DMS 273 (cell line): ENCODE data around the gene MED25.

Source experiments
- DNase-seq: peaks from one replicate; lab custom pipeline; 2025; ENCODE audit not compliant: unreplicated experiment; lab: John Stamatoyannopoulos, UW

MED25 gene

DNA sequence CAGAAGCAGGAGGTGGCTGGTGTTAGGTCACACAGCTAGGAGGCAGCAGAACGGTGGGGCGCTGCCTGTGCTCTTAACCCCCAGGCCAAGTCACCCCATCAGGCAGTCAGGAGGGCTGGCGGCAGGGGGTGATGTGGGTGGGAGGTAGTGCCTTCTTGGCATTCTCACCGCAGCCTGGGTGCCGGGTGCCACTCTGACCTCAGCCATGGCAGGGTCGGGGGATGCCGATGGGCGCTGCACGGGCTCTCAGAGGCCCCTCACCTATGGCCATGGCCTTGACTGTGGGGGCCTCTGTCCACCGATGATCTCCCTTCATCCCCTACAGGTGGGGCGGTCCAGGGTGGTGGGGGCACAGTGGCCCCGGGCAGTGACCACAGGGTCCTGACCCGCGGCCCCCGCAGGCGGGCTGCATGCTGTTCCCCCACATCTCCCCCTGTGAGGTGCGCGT lies 38.5 kb downstream of the MED25 start:
- DNase-seq = peak; percentile 35

DNA sequence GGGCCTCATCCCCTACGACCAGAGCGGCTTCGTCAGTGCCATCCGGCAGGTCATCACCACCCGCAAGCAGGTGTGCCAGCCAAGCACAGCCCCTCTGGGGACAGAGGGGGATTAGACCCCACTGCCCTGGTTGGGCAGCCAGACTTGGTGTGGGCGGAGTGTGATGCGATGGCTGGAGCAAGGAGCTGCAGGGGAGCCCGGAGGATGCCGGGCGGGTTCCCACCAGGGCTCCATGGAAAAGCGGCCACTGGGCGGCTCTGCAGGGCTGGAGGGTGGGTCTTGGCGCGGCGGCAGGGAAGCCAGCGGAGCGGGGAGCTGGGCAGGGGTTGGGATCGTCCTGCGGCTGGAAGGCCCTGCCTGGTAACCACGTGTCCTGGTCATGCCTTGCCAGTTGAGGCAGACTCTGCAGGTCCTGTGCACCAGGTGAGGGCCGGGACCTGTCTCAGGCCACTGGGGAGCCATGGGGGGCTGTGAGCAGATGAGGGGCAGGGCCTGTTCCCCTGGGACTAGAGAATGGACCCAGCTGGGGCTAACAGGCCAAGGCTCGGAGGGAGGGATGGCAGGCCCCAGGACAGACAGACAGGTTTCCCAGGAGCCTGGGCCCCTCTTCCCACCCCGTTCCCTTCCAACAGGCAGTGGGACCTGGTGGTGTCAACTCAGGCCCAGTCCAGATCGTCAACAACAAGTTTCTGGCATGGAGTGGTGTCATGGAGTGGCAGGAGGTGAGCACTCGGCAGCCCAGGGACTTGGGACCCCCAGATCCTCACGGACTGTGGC lies 39.2 kb downstream of the MED25 start:
- DNase-seq = peak; percentile 40

DNA sequence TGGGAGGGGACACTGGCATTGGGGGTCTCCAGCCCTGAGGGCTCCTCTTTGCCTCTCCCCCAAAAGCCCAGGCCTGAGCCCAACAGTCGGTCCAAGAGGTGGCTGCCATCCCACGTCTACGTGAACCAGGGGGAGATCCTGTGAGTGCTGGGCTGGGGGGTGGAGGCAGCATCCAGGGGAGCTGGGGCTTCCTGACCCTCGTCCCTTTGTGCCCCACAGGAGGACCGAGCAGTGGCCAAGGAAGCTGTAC lies 39.7 kb downstream of the MED25 start:
- no peak for DNase-seq

DNA sequence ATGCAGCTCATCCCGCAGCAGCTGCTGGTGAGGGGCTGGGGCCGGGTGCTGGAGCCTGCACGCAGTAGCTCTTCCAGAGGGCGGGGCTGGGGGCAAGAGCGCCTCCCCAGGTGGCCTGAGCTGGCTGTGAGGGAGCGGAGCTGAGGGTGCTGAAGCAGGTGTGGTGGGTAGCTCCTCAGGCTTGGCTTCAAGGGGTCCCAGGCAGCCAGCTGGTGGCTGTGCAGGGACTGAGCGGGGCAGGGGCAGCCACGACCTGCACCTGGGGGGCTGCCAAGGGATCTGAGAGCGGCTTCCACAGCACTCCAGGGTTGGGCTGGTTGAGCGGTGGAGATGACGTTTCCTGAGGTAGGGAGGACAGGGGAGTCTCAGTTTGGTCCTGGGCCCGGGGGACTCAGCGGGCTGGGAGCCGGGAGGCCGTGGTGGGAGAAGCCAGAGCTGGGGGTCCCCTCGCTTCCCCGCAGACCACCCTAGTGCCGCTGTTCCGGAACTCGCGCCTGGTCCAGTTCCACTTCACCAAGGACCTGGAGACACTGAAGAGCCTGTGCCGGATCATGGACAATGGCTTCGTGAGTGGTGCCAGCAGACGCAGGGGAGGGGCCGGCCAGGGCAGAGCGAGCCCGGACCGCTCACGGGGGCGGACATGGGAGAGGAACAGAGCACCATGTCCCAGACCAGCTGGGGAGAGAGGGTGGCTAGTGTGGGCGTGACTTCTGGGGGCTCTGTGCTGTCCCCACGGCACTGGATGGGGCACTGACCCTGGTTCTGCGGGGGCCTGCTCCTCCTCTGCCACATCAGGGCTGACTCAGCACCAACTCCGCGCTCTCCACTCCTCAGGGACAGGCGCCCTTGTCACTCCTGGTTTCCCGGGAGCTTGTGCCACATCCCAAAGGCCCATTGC lies 40.2 kb downstream of the MED25 start:
- DNase-seq = peak; percentile 55

DNA sequence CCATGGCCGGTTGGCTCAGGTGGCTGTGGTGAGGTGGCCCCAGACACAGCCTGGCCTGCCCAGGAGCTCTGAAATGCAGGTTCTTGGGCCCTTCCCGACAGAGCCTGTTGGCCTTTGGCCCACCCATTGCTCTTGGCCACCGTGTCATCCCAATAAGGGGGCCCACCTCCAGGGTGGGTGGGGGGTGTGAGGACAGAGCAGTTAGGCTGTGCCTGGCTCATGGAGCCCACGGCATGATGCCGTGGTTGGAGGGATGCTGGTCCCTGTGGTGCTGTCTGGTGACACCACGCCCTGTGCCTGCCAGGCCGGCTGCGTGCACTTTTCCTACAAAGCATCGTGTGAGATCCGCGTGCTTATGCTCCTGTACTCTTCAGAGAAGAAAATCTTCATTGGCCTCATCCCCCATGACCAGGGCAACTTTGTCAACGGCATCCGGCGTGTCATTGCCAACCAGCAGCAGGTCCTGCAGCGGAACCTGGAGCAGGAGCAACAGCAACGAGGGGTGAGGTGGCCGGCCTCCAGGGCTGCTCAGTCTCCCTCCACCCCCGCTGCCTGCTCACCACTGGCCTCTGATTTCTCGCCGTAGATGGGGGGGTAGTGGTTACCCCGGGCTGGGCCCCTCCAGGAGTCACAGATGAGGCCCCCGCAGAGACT lies 41.7 kb downstream of the MED25 start:
- DNase-seq = peak; percentile 25

DNA sequence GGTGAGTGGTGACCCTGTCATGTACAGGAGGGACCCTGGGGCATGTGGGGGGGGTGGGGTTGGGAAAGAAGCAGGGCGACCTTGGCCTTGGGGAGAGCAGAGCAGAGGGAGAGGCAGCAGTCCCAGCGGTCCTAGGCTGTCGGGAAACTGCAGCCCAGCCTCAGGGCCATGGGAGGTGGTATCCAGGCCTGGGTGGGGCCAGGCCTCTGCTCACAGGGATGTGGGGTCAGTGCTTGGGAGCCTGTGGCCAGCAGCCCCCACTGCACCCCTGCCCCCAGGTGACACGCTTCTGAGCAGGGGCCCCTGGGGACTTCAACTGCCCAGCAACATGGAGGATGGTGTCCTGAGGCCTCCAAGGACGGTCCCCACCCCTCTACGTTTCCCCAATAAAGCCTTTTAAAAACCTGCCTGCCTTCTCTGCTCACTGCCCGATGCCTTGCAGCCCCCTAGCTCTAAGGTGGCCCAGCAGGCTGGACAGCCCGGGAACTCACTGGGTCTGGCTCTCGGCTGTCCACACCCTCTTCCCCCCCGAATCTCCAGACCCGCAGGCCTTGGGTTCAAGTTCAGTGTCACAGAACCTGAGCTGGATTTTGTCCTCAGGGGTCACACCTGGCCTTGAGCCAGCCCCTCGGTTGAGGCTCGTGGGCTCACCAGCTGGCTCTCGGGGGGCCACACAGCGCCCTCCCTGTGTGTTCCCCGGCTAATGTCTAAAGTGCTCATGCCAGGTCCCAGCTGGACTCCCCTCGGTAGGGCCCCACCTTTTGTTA lies 42.4 kb downstream of the MED25 start:
- DNase-seq = no peak

DNA sequence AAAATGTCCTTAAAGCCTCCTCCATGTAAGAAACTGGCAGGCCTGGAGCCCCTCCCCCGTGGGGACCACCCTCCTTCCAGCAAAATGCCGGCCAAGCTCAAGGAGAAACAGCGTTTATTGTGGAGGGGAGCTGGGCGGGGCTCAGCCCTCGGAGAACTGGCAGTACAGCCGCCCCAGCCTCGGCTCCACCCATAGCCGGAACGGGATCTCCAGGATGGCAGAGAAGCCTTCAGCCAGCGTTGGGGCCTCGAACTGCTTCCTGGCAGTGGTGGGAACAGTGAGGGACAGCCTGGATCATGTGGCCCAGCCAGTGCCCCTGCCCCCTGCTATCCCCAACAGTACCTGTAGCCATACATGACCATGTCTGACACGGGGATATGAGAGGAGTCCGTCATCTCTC lies 43.0 kb downstream of the MED25 start:
- DNase-seq = peak; percentile 61

DNA sequence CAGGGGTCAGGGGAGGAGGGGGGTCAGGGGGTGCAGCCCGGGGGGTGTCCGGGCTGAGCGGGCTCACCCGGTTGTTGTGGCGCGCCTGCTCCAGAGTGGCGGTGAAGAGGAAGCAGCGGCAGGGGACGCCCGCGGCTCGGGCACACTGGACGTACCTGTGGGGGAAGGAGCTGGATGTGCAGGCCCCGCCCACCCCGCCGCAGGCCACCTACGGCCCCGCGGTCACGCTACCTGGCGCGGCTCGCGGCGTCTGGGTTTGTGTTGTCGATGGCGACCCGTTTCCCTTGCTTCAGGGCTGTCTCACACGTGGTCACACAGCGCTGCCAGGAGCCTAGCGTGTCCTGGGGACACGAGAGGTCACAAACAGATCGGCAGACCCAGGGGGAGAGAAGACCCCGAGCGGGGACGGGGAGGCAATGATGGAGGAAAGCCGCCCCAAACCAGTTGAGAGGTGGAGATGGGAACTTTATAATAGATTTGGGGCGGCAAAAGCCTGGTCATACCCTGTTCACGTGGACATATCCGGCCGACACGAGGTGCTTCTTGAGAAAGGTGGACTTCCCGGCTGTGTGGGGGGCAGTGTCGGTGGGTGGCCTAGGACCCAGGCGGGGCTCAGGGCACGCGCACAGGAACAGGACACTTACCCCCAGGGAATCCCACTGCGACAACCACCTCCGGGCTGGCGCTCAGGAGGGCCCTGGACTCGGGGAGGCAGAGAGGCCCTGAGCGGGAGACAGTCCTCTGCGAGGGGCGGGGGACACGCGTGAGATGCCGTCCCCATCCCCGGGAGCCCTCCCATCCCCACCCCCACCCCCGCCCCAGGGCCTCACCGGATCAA lies 43.7 kb downstream of the MED25 start:
- no peak for DNase-seq

DNA sequence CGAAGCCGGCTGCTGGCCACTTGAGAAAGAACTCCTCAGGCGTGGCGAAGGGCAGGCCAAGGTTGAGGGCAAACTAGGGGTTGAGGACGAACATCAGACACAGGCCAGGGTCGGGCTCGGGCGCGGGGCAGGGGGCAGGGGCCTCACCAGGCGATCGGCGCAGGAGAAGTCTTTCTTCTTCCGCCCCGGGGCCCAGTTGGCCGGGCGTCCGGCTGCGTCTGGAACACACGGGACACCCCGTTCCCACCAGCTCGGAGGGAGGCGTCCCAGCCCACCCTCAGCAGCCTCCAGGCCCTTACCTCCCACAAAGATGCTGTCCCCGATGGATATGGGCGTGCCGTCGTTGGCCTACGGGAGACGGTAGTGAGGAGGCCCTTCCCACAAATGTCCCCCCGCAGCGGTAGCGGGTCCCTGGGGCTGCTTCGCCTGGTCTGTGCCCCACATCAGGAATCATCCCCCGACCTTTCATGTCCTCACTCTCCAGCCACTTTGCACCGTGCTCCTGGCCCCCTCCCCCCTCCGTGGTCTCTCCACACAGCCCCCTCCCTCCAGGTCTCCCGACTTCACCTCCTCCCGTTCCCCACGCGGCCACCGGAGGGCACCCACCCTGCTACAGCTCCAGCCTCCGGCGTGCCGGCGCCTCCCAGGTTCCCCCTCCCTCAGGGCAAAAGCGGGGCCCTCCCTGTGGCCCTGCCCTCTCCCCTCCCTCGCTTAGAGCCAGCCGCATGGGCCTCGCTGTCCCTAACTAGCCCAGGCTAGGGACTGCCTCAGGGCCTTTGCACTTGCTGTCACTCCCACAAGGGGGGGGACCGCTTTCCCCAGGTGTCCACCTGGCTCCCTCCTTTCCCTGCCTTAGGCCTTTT lies 44.5 kb downstream of the MED25 start:
- DNase-seq = peak; percentile 64

DNA sequence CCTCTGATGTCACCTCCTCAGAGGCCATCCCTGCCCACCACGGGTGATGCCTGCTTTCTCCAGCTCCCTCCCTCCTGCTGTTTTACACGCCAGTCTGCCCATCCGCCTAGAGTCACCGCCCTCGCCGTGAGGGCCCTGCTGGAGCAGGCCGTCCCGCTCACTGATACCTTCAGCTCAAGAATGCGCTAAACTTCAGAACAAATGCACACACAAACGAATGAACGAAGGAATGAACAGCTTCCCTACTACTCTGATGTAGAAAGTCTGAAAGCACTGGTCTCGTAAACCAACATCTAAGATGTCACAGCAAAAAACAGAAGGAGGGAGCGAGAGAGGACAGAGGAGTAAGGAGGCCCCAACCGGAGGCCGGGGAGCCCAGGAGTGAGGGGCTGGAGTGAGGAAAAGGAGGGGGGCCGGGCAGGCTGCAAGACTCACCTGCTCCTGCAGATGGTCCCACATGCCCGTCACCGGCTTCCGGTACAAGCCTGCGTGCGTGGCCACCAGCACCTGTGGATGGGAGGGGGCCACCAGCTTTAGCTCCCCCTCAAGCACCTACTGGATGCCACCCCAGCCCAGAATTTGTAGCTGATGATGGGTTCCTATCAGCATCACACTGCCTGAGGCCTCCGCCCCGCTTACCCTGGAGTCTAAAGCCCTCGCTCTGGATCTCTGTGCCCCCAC lies 45.3 kb downstream of the MED25 start:
- no peak for DNase-seq

DNA sequence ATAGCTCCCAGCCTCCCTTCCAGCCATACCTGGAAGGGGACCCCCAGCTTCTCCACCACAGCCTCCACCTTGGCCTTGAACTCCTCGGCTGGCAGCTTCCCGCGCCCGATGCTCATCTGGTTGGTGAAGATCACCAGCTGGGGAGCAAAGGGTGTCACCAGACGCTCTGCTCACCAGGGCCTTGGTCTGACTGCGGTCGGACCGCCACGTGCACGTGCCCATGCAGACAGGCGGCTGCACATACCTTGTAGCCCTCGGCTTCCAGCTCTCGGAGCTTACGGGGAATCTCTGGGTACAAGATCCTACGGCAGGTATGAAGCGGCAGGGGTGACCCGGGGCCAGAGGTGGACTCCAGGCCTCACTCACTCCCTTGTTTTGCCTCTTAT lies 45.8 kb downstream of the MED25 start:
- DNase-seq = no peak

DNA sequence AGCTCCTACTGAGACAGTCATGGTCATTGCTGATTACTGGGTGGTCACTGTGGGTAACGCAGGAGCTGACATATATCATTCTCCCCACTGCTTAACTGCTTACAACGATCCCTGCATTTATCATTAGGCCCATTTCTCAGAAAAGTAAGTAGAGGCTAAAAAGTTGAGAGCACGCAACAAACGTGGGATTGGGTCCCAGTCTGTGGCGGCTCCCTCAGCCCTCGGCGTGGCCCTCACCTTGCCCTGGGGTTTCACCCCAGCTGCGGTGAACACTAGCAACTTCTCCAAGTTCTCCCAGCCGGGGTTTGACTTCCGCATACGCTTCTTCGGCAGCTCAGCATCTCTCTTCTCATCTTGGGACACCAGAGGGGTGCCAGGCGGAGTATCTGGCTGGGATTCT lies 46.8 kb downstream of the MED25 start:
- no peak for DNase-seq

DNA sequence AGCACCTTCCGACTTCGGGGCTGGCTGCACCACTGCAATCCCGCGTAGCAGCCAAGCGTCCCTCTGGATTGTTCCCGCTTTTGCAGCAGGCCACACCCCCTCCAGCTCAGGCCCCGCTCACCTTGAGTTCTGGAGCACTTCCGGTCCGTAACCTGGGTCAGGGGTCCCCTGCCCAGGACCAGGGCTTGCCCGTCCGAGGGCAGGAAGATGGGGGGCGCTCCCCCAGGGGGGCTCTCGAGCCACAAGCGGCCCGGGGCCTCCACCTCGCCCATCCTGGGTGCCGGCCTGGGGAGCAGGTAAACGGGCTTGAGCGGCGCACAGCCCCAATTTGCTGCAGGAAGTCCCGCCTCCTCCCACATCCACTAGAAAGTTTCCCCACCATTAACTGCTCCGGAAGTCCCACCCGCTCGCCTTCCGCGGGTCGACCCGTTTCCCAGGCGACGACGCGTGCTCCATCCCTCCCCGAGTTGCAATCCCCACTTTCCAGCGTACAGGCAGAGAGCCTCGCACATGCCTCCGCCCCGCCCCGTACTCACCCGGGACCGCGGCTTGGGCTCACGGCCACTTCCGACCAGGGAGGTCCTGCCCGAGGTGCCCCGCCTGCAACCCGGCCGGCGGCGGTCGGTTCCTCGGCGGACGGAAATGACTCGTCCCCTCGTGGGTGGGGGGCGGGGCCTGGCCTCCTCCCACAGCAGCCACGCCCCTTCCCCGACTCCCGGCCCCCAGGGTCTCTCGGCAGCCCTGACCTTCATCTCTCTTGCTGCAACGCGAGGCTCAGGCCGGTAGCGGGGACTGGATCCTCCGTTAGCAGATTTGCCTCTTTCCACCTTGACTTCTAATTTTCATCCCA lies 49.1 kb downstream of the MED25 start, which contains the start of gene PNKP:
Gene PNKP, minus strand, starts transcription at position 644 of the 850 bp plus-strand sequence. Its CDS starts 372 bp downstream, at position 272.
- peak; percentile 99 for DNase-seq

DNA sequence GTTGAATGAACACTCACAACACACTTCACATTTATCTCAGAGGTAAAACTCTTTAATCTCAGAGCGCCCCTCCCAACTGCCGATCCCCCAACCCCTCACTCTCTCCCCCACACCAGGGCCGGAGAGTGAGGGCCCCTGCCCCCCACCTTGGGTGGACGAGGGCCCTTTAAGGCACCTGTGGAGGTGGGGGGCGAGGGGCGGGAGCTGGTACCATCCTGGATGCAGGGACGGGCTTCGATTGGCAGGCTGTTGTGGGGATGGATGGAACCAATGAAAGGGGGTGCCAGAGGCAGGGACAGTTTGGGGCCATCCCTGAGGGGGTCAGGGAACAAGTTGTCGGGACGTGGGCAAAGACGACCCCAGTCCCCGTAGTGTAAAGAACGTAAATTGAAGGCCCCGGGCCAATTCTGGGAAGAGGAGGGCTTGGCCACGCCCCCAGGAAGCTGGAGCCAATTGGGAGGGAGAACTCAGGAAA lies 51.0 kb downstream of the MED25 start:
- no peak for DNase-seq

DNA sequence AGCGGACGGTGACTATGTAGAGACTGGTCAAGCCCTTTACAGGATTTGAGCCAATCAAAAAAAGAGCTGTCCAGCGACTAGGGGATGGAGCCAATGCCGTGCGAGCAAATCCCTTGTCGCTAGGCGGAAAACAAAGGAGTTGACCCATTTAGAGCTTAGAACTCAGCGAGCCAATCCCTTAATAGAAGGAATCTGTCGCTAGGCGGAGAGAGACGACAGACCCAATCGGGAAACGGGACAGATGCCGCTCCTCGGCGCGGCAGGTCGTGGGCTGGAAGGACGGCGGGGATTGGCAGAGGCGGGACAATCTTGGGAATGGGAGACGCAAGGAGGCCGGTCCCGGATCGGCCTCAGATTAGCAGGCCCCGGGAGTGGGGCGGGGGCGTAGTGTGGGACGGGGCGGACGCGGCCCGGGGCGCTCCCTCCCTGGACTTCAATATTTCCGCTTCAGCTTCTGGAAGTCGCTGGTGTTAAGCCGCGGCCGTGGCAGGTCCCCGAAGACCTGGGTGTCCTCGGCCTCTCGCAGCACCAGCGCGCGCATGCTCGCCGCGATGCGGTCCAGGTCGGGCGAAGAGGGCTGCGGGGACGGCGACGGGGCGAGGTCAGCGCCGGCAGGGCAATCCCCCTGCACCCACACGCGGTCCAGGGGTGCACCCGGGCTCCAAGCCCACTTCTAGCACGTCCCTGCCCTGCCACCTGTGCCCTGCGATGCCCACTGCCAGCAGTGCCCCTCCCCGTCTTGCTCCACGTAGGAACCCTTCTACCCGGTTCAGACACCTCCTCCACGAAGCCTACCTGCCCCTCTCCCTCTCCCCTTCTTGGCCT lies 51.6 kb downstream of the MED25 start:
- DNase-seq = peak; percentile 100

DNA sequence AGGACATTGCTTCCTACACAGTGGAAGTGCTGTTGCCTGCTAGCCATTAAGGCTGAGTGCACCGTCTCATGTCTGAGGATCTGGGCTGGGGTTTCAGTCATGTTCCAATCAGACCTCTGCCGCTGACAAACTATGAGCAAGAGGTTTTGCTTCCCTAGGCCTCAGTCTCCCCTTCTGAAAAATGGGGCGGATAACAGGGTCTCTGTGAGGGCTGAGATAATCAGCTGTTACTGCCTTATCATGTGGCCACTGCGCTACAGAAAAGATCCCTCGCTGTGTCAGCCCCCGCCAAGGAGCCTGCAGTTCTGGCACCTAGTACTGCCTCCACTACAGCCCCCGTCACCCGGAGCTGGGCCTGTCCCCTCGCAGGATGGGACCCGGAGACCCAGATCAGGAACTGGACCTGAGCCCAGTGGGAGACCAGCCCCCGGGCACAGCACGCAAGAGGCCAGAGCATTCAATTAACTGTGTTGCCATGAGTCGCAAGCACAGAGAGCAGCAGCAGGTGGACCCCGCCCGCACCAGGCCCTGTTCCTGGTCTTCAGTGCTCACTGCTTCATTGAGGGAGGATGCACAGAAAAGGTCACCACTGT lies 52.3 kb downstream of the MED25 start:
- no peak for DNase-seq
